ENCODE results near the gene HHAT. TPM values are rescaled to one million over a fixed set of nuclear protein-coding genes. Genes with fewer than 3 reads are reported as not detected.

The HHAT gene
- total and polyA plus RNA-seq, 2 donors (not counting 3 experiments of a cell fraction or from before 2014, with no cell fraction given) = 2.4 to 4.3 TPM

- FAIRE-seq (no peak), DNase-seq (ENCODE audit: low read depth, low spot score) (no peak)
- H3K4me2 ChIP-seq (ENCODE audit: insufficient read depth, low read length) = no peak overlapping the region
- no TSS peak for BruUV-seq (replicated peaks)
- dilution Hi-C loops (cut with MboI; ENCODE audit: extremely low pct_ligation_motif_present, low sequenced_read_pairs) (no loop called here), intact Hi-C loops (cut with micrococcal nuclease) (no loop called here)
- POLR2A ChIA-PET = no interaction called here
- no peaks in the 10 kb centered on the region for H3K36me3 ChIP-seq (ENCODE audit: control insufficient read depth in 2 of 2, extremely low read depth in 1 of 2, insufficient read depth in 2 of 2, low read length in 2 of 2)
- no peaks in the 10 kb centered on the region for H3K4me1 ChIP-seq (ENCODE audit: control insufficient read depth, extremely low read depth, insufficient read depth, low read length)
- H3K9me1 ChIP-seq (replicated peaks; ENCODE audit: control insufficient read depth, extremely low read depth, insufficient read depth, low read length) = no peaks in the 10 kb centered on the region
- H3K79me2 ChIP-seq (ENCODE audit: control insufficient read depth, insufficient read depth, low read length) = no peaks in the 10 kb centered on the region
- CTCF ChIA-PET = no interaction called here
- peaks cover 2% of the 10 kb centered on the region for H3K9me3 ChIP-seq (replicated peaks; ENCODE audit: control insufficient read depth, insufficient read depth, low read length)
- TF ChIP-seq, protein P1, sequence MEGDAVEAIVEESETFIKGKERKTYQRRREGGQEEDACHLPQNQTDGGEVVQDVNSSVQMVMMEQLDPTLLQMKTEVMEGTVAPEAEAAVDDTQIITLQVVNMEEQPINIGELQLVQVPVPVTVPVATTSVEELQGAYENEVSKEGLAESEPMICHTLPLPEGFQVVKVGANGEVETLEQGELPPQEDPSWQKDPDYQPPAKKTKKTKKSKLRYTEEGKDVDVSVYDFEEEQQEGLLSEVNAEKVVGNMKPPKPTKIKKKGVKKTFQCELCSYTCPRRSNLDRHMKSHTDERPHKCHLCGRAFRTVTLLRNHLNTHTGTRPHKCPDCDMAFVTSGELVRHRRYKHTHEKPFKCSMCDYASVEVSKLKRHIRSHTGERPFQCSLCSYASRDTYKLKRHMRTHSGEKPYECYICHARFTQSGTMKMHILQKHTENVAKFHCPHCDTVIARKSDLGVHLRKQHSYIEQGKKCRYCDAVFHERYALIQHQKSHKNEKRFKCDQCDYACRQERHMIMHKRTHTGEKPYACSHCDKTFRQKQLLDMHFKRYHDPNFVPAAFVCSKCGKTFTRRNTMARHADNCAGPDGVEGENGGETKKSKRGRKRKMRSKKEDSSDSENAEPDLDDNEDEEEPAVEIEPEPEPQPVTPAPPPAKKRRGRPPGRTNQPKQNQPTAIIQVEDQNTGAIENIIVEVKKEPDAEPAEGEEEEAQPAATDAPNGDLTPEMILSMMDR (IDR thresholded peaks at IDR 0.05; ENCODE audit: extremely low read depth in 1 of 2, insufficient read depth in 1 of 2, low read depth in 1 of 2, low read length in 2 of 2) = no peak
- no peak for TF ChIP-seq MYC (IDR thresholded peaks at IDR 0.05; ENCODE audit: low read depth, low read length)
- no peak for TF ChIP-seq FOS (IDR thresholded peaks at IDR 0.05; ENCODE audit: borderline replicate concordance, insufficient read depth, low read length)
- TF ChIP-seq GATA2 (IDR thresholded peaks at IDR 0.05; ENCODE audit: insufficient read depth, insufficient read length, low read depth, low read length) = no peak
- no peak for TF ChIP-seq POLR2A (IDR thresholded peaks at IDR 0.05; ENCODE audit: low read depth, low read length)
- TF ChIP-seq POLR2AphosphoS5 (IDR thresholded peaks at IDR 0.05; ENCODE audit: insufficient read depth, low read depth, low read length) = no peak
- TF ChIP-seq EZH2 (IDR thresholded peaks at IDR 0.05; ENCODE audit: borderline replicate concordance, low read depth, low read length, severe bottlenecking) = no peak
- H4K20me1 ChIP-seq (replicated peaks; ENCODE audit: control insufficient read depth, extremely low read depth, insufficient read depth, low read length) = no peaks in the 10 kb centered on the region
- no peak overlapping the region for H3K27ac ChIP-seq (ENCODE audit: insufficient read depth, low read depth, low read length)
- no peak overlapping the region for H3K9ac ChIP-seq (replicated peaks; ENCODE audit: extremely low read depth, insufficient read depth, low read length)
- no peak overlapping the region for H3K4me3 ChIP-seq (replicated peaks in 1 of 3; ENCODE audit: insufficient read depth in 1 of 3, low read depth in 1 of 3, low read length in 3 of 3)
- no peaks in the 10 kb centered on the region for H3K27me3 ChIP-seq (ENCODE audit: control insufficient read depth in 2 of 2, insufficient read depth in 2 of 2, low read length in 2 of 2)
- H2AFZ ChIP-seq (ENCODE audit: low read depth, low read length) = no peak overlapping the region
These were observed 376.4 kb downstream of the HHAT start for GRCh38 chr1:210705086-210705485.

DNA sequence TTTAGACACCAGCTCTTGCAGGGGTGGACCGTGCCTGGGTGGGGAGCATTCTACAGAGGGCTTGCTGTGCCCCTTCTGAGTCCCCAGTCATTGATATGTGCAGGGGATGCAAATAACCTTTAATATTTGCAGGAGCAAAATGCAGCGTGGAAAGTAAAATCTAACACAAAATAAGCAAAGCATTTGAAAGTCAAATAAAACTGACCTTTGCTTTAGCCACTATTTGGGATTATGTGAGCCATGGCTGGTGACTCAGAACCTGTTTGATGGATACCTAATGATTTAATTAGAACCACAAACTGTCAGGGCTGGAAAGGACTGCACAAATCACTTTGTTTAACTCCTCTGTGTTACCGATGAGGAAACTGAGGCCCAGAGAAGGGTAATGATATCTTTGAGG is 377.5 kb downstream of the HHAT start:
- TF ChIP-seq FOS (IDR thresholded peaks at IDR 0.05; ENCODE audit: borderline replicate concordance, insufficient read depth, low read length) (no peak), POLR2AphosphoS5 (IDR thresholded peaks at IDR 0.05; ENCODE audit: insufficient read depth, low read depth, low read length) (no peak), POLR2A (IDR thresholded peaks at IDR 0.05; ENCODE audit: low read depth, low read length) (no peak), MYC (IDR thresholded peaks at IDR 0.05; ENCODE audit: low read depth, low read length) (no peak), MAX (IDR thresholded peaks at IDR 0.05; ENCODE audit: insufficient read depth, insufficient read length) (no peak), JUN (IDR thresholded peaks at IDR 0.05; ENCODE audit: borderline replicate concordance, insufficient read depth, insufficient read length, low read depth) (no peak), GATA2 (IDR thresholded peaks at IDR 0.05; ENCODE audit: insufficient read depth, insufficient read length, low read depth, low read length) (no peak), EZH2 (IDR thresholded peaks at IDR 0.05; ENCODE audit: borderline replicate concordance, low read depth, low read length, severe bottlenecking) (no peak)
- TF ChIP-seq, protein P1 (IDR thresholded peaks at IDR 0.05; ENCODE audit: extremely low read depth in 1 of 2, insufficient read depth in 1 of 2, low read depth in 1 of 2, low read length in 2 of 2) = no peak
- ChIA-PET POLR2A (no interaction called here), CTCF (no interaction called here)
- FAIRE-seq (no peak), DNase-seq (ENCODE audit: low read depth, low spot score) (no peak)
- Histone ChIP-seq H3K36me3 (ENCODE audit: control insufficient read depth in 2 of 2, extremely low read depth in 1 of 2, insufficient read depth in 2 of 2, low read length in 2 of 2) (no peaks in the 10 kb centered on the region), H2AFZ (ENCODE audit: low read depth, low read length) (no peak overlapping the region), H3K9ac (replicated peaks; ENCODE audit: extremely low read depth, insufficient read depth, low read length) (no peak overlapping the region), H3K27ac (ENCODE audit: insufficient read depth, low read depth, low read length) (no peak overlapping the region), H3K9me3 (replicated peaks; ENCODE audit: control insufficient read depth, insufficient read depth, low read length) (no peaks in the 10 kb centered on the region), H3K9me1 (replicated peaks; ENCODE audit: control insufficient read depth, extremely low read depth, insufficient read depth, low read length) (no peaks in the 10 kb centered on the region), H3K4me1 (ENCODE audit: control insufficient read depth, extremely low read depth, insufficient read depth, low read length) (no peaks in the 10 kb centered on the region), H3K4me3 (replicated peaks in 1 of 3; ENCODE audit: insufficient read depth in 1 of 3, low read depth in 1 of 3, low read length in 3 of 3) (no peak overlapping the region), H4K20me1 (replicated peaks; ENCODE audit: control insufficient read depth, extremely low read depth, insufficient read depth, low read length) (no peaks in the 10 kb centered on the region), H3K27me3 (ENCODE audit: control insufficient read depth in 2 of 2, insufficient read depth in 2 of 2, low read length in 2 of 2) (no peaks in the 10 kb centered on the region), H3K79me2 (ENCODE audit: control insufficient read depth, insufficient read depth, low read length) (no peaks in the 10 kb centered on the region), H3K4me2 (ENCODE audit: insufficient read depth, low read length) (no peak overlapping the region)
- dilution Hi-C loops (cut with MboI; ENCODE audit: extremely low pct_ligation_motif_present, low sequenced_read_pairs) (no loop called here), intact Hi-C loops (cut with micrococcal nuclease) (no loop called here)
- BruUV-seq (replicated peaks) = no TSS peak
